GM18511 (cell line): ENCODE measurements around the gene HOXA7.
A peak's percentile ranks its signal among the peaks of the same experiment; 100 is the strongest.

Source experiments
- ATAC-seq: cut with Tn5 transposase; IDR thresholded peaks from one replicate; pipeline ENCODE4 v1.9.1; 2021; ENCODE audit warnings: mild to moderate bottlenecking, moderate library complexity; ENCODE audit not compliant: unreplicated experiment

HOXA7 gene

GRCh38 chr7:27156508-27156898 is at the start of gene HOXA7:
Gene HOXA7, minus strand, starts transcription at chr7:27156675. Its CDS starts 130 bp downstream, at chr7:27156545.
- ATAC-seq: no peak

GRCh38 chr7:27205325-27206280 is 49.1 kb upstream of the HOXA7 start:
- no peak for ATAC-seq

- no peak for ATAC-seq
Observed at GRCh38 chr7:27204851-27205322, 48.4 kb upstream of the HOXA7 start.

- no peak for ATAC-seq
Observed at GRCh38 chr7:27203964-27204594, 47.6 kb upstream of the HOXA7 start.

- no peak for ATAC-seq
Observed at GRCh38 chr7:27203365-27203953, 47.0 kb upstream of the HOXA7 start.

- ATAC-seq: no peak
Observed at GRCh38 chr7:27202862-27203134, 46.3 kb upstream of the HOXA7 start.

- no peak for ATAC-seq
Observed at GRCh38 chr7:27202018-27202861, 45.8 kb upstream of the HOXA7 start.

- no peak for ATAC-seq
Observed at GRCh38 chr7:27201580-27202017, 45.1 kb upstream of the HOXA7 start.

- no peak for ATAC-seq
Observed at GRCh38 chr7:27200761-27201579, 44.5 kb upstream of the HOXA7 start.

GRCh38 chr7:27199849-27200760 is 43.6 kb upstream of the HOXA7 start, which contains the start of gene HOXA13:
Gene HOXA13, minus strand, starts transcription at chr7:27200091. Its CDS starts 14 bp downstream, at chr7:27200077.
- peak; percentile 50 for ATAC-seq

GRCh38 chr7:27198871-27199801 is 42.7 kb upstream of the HOXA7 start:
- ATAC-seq: no peak

- no peak for ATAC-seq
Observed at GRCh38 chr7:27198138-27198841, 41.8 kb upstream of the HOXA7 start.

GRCh38 chr7:27197137-27198042 is 40.9 kb upstream of the HOXA7 start:
- no peak for ATAC-seq

GRCh38 chr7:27196287-27196767 is 39.9 kb upstream of the HOXA7 start:
- ATAC-seq: no peak

- no peak for ATAC-seq
Observed at GRCh38 chr7:27194686-27195379, 38.4 kb upstream of the HOXA7 start.
